OCI-LY1 (cell line): ENCODE data around the gene ZDHHC23.

Source experiments
- EZH2 ChIP-seq: fragments of 200-600 bp; sonication (generic), shearing (Covaris generic); IDR thresholded peaks from 2 replicates; pipeline ENCODE4 v1.8.0; 2017; ENCODE audit warnings: borderline replicate concordance, mixed run types, mild to moderate bottlenecking, antibody characterized with exemption, low read length, moderate library complexity, mixed read lengths
- TF ChIP-seq, protein P1 (sequence below): fragments of 200-600 bp; sonication (generic), shearing (Covaris generic); IDR thresholded peaks from 2 replicates; pipeline ENCODE4 v1.5.1; 2017; ENCODE audit warnings: mild to moderate bottlenecking, antibody characterized with exemption, low read length, moderate library complexity, mixed read lengths

GRCh38 chr3:113954091-113954685 lies 6.4 kb downstream of the ZDHHC23 start:
- TF ChIP-seq, protein P1, sequence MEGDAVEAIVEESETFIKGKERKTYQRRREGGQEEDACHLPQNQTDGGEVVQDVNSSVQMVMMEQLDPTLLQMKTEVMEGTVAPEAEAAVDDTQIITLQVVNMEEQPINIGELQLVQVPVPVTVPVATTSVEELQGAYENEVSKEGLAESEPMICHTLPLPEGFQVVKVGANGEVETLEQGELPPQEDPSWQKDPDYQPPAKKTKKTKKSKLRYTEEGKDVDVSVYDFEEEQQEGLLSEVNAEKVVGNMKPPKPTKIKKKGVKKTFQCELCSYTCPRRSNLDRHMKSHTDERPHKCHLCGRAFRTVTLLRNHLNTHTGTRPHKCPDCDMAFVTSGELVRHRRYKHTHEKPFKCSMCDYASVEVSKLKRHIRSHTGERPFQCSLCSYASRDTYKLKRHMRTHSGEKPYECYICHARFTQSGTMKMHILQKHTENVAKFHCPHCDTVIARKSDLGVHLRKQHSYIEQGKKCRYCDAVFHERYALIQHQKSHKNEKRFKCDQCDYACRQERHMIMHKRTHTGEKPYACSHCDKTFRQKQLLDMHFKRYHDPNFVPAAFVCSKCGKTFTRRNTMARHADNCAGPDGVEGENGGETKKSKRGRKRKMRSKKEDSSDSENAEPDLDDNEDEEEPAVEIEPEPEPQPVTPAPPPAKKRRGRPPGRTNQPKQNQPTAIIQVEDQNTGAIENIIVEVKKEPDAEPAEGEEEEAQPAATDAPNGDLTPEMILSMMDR = no peak
- TF ChIP-seq EZH2 = no peak
